ENCODE measurements around the gene FAM107B.

DNA sequence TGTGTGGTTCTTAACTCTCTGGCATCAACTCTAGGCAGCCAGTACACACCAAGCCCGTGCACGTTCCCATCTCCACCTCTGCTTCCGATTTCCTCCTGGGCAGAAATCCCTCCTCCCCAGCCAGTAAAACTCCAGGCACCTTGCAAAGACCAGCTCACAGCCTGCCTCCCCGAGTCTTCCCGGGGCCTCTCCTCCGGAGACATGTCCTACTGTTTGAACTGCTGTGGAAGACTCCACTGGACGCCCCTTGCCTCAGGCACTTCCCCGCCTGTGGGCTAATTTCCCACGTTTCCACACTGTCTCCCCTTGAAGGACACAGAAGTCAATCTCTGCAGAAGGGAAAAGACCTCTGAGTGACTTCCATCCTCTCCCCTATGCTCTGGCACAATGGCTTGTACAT, 233.3 kb downstream of the FAM107B start:
- TF ChIP-seq, protein P1, sequence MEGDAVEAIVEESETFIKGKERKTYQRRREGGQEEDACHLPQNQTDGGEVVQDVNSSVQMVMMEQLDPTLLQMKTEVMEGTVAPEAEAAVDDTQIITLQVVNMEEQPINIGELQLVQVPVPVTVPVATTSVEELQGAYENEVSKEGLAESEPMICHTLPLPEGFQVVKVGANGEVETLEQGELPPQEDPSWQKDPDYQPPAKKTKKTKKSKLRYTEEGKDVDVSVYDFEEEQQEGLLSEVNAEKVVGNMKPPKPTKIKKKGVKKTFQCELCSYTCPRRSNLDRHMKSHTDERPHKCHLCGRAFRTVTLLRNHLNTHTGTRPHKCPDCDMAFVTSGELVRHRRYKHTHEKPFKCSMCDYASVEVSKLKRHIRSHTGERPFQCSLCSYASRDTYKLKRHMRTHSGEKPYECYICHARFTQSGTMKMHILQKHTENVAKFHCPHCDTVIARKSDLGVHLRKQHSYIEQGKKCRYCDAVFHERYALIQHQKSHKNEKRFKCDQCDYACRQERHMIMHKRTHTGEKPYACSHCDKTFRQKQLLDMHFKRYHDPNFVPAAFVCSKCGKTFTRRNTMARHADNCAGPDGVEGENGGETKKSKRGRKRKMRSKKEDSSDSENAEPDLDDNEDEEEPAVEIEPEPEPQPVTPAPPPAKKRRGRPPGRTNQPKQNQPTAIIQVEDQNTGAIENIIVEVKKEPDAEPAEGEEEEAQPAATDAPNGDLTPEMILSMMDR (conservative IDR thresholded peaks at IDR 0.05; ENCODE audit: low read depth, low read length) = no peak
- TF ChIP-seq RFX5 (IDR thresholded peaks at IDR 0.05; ENCODE audit: low read depth, low read length) (no peak), POLR2A (IDR thresholded peaks at IDR 0.05; ENCODE audit: low read depth, low read length) (no peak), FOS (IDR thresholded peaks at IDR 0.05; ENCODE audit: low read depth, low read length) (no peak), SMC3 (IDR thresholded peaks at IDR 0.05; ENCODE audit: low read depth, low read length) (no peak), MAZ (IDR thresholded peaks at IDR 0.05; ENCODE audit: borderline replicate concordance, low read depth, low read length) (no peak), BHLHE40 (IDR thresholded peaks at IDR 0.05; ENCODE audit: low read depth, low read length) (no peak)

All from IMR-90 (cell line).